ENCODE measurements around the gene SPECC1. TPM values are rescaled to one million over a fixed set of nuclear protein-coding genes. Genes with fewer than 3 reads are reported as not detected.

SPECC1 gene
- total RNA-seq, 4 donors from 2014 or later: 22.5 to 36.3 (median 33.2) TPM

DNA sequence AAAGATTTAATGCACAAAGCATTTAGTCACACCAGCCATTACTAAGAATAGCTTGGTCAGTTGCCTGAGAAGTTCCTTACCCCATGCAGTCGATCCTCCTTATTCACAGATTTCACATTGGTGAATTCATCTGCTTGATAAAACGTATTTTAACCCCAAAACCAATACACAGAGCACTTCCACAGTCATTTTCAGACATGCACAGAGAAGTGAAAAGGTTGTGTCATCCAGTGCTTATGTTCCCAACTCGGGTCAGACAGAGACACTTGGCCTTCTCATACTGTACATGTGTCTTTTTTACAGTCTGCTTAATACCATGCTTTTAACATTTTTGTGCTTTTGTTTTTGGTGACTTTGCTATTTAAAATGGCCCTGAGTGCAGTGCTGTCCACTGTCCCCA lies 219.7 kb downstream of the SPECC1 start:
- peaks cover 0 to 35% of the 10 kb centered on the region in 2 donors for H3K36me3 ChIP-seq
- 46 to 63% methylated on average over 3 of the region's 3 CpGs for WGBS, 2 donors (ENCODE audit: low coverage in 1 of 2)
- ATAC-seq: no peak
- H3K27ac ChIP-seq: no peak overlapping the region
- no peak overlapping the region for H3K4me3 ChIP-seq
- H3K27me3 ChIP-seq: no peaks in the 10 kb centered on the region
- no peaks in the 10 kb centered on the region for H3K9me3 ChIP-seq
- TF ChIP-seq, protein P1, sequence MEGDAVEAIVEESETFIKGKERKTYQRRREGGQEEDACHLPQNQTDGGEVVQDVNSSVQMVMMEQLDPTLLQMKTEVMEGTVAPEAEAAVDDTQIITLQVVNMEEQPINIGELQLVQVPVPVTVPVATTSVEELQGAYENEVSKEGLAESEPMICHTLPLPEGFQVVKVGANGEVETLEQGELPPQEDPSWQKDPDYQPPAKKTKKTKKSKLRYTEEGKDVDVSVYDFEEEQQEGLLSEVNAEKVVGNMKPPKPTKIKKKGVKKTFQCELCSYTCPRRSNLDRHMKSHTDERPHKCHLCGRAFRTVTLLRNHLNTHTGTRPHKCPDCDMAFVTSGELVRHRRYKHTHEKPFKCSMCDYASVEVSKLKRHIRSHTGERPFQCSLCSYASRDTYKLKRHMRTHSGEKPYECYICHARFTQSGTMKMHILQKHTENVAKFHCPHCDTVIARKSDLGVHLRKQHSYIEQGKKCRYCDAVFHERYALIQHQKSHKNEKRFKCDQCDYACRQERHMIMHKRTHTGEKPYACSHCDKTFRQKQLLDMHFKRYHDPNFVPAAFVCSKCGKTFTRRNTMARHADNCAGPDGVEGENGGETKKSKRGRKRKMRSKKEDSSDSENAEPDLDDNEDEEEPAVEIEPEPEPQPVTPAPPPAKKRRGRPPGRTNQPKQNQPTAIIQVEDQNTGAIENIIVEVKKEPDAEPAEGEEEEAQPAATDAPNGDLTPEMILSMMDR (IDR thresholded peaks at IDR 0.05): no peak
- no peak for TF ChIP-seq POLR2AphosphoS5 (IDR thresholded peaks at IDR 0.05)
- no peak for TF ChIP-seq POLR2A (IDR thresholded peaks at IDR 0.05)
- TF ChIP-seq EP300 (IDR thresholded peaks at IDR 0.05): no peak
- peaks cover 0 to 4% (median 0%) of the 10 kb centered on the region in 3 donors for H3K4me1 ChIP-seq

DNA sequence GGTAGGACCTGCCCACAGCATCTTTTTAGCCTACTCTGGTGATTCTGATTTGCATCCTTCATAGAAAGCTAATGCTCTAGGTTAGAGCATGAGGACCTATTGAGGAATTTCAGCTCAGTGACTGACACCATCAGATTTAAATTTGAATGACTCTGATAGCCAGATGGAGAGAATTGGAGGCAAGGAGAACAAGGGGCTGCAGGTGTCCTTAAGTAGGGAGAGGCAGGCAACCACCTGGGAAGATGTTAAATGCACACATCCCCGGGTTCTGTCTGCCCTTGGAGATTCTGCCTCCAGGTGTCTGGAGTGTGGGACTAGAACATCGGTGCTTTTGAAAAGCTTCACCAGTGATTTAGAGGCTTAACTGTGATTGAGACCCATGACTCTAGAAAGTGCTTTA lies 221.8 kb downstream of the SPECC1 start:
- TF ChIP-seq, protein P1 (IDR thresholded peaks at IDR 0.05): no peak
- no peak for TF ChIP-seq POLR2A (IDR thresholded peaks at IDR 0.05)
- TF ChIP-seq EP300 (IDR thresholded peaks at IDR 0.05): no peak
- no peak for TF ChIP-seq POLR2AphosphoS5 (IDR thresholded peaks at IDR 0.05)
- H3K27ac ChIP-seq: no peak overlapping the region
- no peak overlapping the region for H3K4me3 ChIP-seq
- H3K36me3 ChIP-seq: peaks cover 0 to 35% of the 10 kb centered on the region in 2 donors
- ATAC-seq: no peak
- H3K27me3 ChIP-seq: no peaks in the 10 kb centered on the region
- no peaks in the 10 kb centered on the region for H3K9me3 ChIP-seq
- H3K4me1 ChIP-seq: peaks cover 0 to 4% (median 0%) of the 10 kb centered on the region in 3 donors
- 81 to 100% methylated on average over 1 to 2 of the region's 2 CpGs for WGBS, 2 donors (ENCODE audit: low coverage in 1 of 2)

DNA sequence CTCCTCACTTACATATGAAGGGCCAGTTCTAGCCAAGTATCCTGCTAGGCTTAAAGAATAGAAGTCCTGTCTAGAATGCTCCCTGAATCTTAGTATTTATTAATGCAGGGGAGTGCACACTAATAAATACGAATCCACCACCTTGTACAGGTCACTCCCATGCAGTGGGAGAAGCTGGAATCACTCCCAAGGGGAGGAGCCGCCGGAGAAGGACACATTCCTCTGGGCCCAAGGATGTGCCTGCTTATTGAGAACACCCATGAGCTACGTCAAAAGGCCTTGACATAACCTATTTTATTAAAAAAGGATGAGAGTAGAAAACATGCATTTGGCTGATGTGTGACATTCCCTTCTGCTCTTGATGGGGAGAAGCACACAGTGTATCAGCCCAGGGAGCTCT lies 223.5 kb downstream of the SPECC1 start:
- H3K36me3 ChIP-seq: peaks cover 0 to 34% of the 10 kb centered on the region in 2 donors
- H3K4me1 ChIP-seq: no peaks in the 10 kb centered on the region
- ATAC-seq: no peak
- H3K9me3 ChIP-seq: no peaks in the 10 kb centered on the region
- no peaks in the 10 kb centered on the region for H3K27me3 ChIP-seq
- TF ChIP-seq, protein P1 (IDR thresholded peaks at IDR 0.05): no peak
- TF ChIP-seq POLR2AphosphoS5 (IDR thresholded peaks at IDR 0.05): no peak
- H3K27ac ChIP-seq: no peak overlapping the region
- H3K4me3 ChIP-seq: no peak overlapping the region
- 74% methylated on average over 4 of the region's 4 CpGs; no CpG with 5 or more reads in 1 of the 2 donors for WGBS, 2 donors (ENCODE audit: low coverage in 1 of 2)

DNA sequence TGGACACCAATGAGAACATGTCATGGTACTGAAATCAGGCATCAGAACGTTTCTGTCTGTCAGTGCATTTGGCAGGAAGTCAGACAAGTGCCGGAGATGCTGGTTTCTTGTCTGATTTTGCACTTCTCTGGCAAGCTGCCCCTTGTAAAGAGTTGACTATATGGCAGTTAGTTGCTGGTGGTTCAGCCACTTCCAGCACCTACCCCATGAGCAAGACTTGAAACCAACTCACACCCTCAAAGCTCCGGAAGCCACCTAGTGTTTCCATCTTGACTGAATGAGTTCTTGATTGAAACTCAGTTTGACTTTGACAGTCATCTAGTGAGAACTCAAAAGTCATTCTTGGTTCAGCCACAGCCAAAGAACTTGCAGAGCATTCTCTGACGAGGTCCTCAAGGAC lies 225.1 kb downstream of the SPECC1 start:
- no peaks in the 10 kb centered on the region for H3K9me3 ChIP-seq
- ATAC-seq: no peak
- peaks cover 0 to 25% of the 10 kb centered on the region in 2 donors for H3K36me3 ChIP-seq
- H3K4me1 ChIP-seq: no peaks in the 10 kb centered on the region
- no peaks in the 10 kb centered on the region for H3K27me3 ChIP-seq
- WGBS, 2 donors (ENCODE audit: low coverage in 1 of 2): 50 to 84% methylated on average over 2 to 4 of the region's 4 CpGs
- no peak for TF ChIP-seq POLR2A (IDR thresholded peaks at IDR 0.05)
- TF ChIP-seq POLR2AphosphoS5 (IDR thresholded peaks at IDR 0.05): no peak
- TF ChIP-seq, protein P1 (IDR thresholded peaks at IDR 0.05): no peak
- no peak for TF ChIP-seq EP300 (IDR thresholded peaks at IDR 0.05)
- no peak overlapping the region for H3K4me3 ChIP-seq
- no peak overlapping the region for H3K27ac ChIP-seq

DNA sequence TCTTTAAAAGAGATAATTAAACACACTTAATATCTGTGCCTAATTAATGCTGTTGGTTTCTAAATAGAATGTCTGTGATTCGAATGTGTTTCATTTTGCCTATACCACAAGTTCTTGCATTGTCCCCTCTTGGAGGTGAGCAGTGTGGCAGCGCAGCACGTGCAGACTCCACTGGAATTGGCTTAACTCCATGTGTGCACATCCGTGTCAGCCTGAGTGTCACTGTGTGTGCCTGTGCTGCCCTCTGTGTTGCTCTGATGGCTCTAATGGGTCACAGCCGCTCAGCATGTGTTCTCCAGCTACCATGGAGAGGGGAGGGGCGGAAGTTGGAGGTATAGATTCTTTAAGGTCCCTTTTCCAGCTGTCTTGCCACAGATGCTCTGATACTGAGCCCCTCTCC lies 226.6 kb downstream of the SPECC1 start:
- TF ChIP-seq POLR2A (IDR thresholded peaks at IDR 0.05): no peak
- no peak for TF ChIP-seq POLR2AphosphoS5 (IDR thresholded peaks at IDR 0.05)
- TF ChIP-seq, protein P1 (IDR thresholded peaks at IDR 0.05): no peak
- no peak for TF ChIP-seq EP300 (IDR thresholded peaks at IDR 0.05)
- H3K4me1 ChIP-seq: no peaks in the 10 kb centered on the region
- H3K27me3 ChIP-seq: no peaks in the 10 kb centered on the region
- no peak overlapping the region for H3K27ac ChIP-seq
- H3K9me3 ChIP-seq: no peaks in the 10 kb centered on the region
- H3K36me3 ChIP-seq: peaks cover 0 to 25% of the 10 kb centered on the region in 2 donors
- no peak for ATAC-seq
- WGBS, 2 donors (ENCODE audit: low coverage in 1 of 2): 77 to 100% methylated on average over 2 to 6 of the region's 6 CpGs
- no peak overlapping the region for H3K4me3 ChIP-seq

All from gastroesophageal sphincter (tissue), 4 donors.